GM19025 (cell line): ENCODE data around the gene CDH23.

Source experiments
- ATAC-seq: cut with Tn5 transposase; IDR thresholded peaks from one replicate; pipeline ENCODE4 v1.9.1; 2021; ENCODE audit warnings: mild to moderate bottlenecking, low read depth, moderate library complexity; ENCODE audit not compliant: unreplicated experiment

The CDH23 gene

DNA sequence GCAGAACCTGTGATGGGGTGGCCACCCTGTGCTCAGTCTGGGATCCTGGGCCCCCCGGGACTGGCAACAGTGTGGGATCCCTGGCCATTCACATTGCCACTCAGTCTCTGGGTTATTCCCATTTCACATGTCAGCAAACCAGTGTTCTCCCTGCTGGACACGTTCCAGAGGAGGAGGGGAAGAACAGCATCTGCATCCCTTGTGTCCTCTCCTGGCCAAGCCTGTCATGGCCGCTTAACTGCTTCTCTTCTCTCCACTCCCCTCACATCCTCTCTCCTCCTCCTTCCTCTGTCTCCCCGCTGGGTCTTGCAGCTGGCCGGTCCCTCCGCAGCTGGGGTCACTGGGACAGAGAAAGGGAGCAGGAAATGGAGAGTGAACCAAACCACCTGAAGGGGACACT, 248.5 kb downstream of the CDH23 start:
- no peak for ATAC-seq

DNA sequence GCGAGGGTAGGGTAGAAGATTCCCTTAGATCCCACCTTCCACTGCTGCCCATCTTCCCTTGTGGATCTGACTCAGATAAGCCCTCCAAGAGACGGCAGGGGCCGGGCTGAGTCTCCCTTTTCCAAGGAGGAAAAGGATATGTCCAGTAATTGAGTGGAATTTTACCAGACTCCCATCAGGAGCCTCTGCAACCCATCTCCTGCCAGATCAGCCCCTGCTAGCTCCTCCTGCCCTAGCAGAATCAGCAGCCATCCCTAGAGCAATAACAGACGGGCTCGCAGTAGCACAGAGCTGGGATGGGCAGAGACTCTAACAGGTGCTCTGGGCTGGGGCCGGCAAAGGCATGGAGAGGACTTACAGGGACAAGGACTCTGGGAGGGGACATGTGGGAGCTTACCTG, 249.3 kb downstream of the CDH23 start:
- no peak for ATAC-seq

DNA sequence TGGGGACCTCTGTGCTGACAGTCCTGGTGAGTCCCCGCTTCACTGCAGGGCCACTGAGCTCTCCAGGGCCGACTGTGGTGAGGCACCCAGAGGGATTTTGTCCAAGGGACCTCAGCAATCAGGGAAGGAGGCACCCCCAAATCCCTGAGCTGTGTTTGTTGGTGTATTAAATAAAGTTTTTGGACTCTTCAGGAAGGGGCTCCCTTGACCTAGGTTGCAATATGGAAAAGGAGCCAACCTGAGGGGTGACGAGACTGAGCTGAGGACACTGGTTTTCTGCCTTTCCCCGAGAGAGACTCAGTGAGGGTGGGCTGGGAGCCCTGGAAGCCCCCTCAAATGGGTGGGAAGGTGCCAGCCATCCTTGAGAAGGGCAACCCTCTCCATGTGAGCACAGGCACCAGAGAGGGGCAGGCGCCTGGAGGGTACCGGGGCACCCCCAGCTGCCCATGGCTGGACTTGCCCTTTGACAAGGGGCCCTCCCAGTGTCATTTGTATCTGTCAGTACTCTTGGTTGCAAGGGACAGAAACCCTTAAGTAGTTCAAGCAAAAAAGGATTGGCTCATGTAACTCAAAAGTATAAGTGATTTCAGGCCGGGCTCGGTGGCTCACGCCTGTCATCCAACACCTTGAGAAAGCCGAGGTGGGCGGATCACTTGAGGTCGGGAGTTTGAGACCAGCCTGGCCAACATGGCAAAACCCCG, 250.0 kb downstream of the CDH23 start:
- no peak for ATAC-seq

DNA sequence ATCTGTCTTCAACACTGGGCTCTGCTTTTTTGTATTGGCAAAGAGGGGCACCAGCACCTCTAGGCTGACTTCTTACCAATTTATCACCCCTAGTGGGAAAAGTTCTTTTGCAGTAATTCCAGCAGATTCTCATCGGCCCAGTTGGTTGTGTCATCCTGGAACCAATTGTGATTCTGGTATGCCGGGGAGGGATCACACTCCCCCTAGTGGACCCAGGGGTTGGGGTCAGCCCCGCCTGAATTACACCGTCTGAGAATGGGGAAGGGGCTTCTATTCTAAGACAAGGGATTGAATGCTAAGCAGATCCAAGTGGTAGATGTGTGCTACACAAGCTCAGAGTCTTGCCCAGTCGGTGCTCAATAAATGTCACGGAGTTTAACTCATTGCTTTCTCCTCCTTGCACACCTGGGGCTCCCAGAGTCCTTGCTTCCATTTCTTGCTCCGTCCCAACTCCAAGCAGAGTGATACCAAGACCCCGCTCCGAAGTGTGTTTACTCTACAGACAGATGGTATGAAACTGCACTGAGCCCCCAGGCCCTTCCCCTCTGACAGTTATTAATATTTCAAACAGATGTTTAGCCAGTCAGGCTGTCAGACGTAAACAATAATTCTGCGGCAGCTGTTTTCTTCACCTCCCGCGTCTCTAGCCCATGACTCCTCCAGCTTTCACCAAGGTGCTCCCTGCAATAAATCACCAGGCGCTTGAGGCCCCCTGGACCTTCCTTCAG, 251.0 kb downstream of the CDH23 start:
- ATAC-seq: no peak

DNA sequence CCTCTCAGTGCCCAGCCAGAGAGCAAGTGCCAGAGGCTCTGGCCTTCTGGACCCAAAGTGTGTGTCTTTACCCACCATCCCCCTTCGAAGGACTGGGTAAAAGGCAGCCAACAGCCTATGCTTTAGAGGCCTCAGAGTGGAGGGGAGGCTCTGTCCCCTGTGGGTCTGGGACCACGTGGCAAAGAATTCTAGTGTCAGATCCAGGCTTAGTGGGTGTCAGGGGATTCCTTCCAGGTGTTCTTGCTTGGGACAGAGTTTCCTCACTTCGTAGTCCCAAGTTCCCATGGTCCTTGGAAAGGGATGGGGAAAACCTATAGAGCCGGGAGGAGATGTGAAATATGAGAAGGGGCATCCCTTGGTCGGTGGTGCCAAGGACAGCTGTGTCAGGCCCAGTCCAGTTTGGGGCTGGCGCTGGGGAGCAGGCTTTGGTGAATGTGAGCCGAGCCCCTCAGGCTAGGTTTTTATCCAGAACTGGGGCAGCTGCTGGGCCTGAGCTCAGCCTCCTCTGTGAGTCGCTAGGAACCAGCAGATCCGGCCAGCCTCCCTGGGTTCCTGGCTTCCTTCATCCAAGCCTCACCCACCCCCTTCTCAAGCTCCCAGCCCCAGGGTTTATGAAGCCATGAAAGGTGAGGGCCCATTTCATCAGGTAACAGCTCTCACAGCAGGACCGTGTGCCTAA, 251.7 kb downstream of the CDH23 start:
- no peak for ATAC-seq

DNA sequence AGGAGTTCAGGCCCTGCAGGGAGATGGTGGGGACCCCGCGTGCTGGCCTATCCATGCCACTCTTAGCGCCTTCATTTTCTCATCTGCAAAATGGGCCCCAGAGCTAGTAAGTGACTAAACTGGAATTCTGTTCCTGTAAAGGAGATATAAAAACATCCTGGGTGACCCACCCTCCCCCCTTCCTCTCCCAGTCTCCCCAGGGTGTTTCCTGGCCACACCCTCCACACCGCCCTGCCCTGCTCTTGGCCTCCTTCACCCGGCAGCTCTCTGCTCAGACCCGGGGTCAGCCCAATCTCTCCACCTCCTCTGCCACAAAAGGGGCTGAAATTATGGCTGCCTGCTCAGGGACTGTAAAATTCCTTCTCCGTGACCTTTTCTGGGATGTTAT, 252.2 kb downstream of the CDH23 start:
- no peak for ATAC-seq

DNA sequence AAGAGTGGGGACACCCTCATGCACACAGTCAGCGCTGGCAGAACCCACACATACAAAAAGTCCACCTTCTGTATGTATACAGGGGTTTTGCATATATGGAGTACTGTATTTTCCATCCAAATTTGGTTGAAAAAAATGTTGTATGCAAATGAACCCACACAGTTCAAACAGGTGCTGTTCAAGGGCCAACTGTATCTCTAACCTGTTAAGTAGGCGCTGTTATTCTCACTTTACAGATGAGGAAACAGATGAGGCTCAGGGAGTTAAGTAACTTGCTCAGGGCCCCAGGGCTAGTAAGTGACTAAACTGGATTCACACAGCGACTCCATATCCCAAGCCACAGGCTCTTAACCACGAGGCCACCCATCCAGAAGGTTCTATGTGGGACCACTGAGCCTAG, 252.9 kb downstream of the CDH23 start:
- no peak for ATAC-seq

DNA sequence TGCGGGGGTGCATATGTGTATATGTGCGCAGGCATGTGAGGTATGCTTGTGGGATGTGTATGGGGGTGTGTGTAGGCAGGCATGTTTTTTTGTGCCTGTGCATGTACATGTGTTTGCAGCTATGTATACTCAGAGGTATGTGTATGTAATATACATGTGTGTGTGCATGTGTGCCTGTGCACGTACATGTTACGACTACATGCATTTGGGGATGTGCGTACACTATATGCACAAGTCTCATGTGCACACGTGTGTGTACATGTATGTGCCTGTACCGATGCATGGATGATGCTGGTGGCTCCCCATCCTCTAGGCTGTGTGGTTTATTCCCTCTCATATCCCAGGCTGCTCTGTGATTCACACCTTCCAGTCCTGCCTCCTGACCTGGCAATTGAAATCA, 253.7 kb downstream of the CDH23 start:
- ATAC-seq: no peak

DNA sequence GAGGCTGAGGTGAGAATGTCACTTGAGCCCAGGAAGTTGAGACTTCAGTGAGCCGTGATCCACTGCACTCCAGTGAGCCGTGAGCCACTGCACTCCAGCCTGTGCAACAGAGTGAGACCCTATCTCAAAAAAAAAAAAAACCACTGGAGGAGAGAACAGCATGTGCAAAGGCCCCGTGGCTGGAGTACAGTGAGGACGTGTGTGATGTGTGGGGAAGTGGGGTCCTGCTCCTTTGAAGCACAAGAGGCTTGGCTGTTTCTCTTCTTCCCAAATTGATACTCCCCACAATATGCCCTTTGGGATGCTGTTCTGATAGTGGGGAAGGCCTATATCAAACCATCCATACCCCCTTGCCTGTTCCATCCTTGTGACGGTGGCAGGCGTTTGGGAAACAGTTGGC, 254.7 kb downstream of the CDH23 start:
- no peak for ATAC-seq

DNA sequence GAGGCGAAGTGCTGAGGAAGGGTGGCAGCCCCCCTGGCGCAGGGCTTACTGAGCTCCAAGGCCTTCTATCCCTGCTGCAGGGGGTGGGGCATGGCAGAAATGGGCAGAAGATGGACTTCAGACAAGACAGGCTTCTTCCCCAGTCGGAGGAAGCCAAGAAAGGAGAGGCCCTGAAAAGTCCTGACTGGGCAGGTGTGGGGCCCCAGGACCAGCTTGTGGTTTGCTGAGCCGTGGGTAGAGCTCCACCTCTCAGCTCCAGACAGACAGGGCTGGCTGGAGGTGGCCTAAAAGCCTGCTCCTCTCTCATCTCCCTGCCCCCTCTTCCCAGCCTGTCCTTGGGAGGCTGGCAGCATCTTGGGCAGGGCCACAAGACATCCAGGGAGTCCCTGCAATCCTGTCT, 255.2 kb downstream of the CDH23 start:
- ATAC-seq: no peak

DNA sequence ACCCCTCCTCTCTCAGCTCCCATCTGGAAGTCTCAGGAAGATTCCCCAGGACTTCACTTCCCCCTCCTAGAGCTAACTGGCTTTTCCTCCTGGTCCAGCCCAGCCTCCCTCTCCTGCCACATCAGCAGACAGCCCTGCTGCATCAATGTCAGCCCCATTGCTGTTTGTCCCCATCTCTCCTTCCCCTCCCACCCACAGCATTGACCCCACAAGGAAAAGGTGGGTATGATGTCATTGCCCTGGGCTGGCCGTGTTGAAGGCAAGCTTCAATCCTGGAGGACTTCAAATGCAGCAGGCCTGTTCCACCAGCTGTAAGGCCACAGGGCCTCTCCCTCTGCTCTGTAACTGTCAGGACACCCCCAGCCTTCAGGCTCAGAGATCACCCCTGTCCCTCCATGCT, 256.3 kb downstream of the CDH23 start:
- no peak for ATAC-seq

DNA sequence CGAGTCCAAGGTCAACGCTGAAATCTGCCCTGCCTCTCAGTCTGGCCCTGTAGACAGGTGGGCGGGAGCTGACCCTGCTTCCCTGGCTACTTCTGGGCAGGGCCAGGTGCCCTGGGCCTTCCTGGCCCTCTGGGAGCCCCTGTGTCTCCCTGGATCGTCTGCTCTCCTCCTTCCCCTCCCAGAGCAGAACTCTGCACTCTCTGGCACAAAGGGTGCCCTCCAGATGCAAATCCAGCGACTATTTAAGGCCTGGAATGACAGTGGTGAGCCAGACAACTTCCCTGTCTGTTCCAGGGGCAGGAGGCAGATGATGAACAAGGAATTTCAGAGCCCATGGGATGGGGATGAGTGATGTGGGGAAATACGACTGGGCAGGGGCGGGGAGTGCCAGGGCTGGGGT, 259.5 kb downstream of the CDH23 start:
- no peak for ATAC-seq

DNA sequence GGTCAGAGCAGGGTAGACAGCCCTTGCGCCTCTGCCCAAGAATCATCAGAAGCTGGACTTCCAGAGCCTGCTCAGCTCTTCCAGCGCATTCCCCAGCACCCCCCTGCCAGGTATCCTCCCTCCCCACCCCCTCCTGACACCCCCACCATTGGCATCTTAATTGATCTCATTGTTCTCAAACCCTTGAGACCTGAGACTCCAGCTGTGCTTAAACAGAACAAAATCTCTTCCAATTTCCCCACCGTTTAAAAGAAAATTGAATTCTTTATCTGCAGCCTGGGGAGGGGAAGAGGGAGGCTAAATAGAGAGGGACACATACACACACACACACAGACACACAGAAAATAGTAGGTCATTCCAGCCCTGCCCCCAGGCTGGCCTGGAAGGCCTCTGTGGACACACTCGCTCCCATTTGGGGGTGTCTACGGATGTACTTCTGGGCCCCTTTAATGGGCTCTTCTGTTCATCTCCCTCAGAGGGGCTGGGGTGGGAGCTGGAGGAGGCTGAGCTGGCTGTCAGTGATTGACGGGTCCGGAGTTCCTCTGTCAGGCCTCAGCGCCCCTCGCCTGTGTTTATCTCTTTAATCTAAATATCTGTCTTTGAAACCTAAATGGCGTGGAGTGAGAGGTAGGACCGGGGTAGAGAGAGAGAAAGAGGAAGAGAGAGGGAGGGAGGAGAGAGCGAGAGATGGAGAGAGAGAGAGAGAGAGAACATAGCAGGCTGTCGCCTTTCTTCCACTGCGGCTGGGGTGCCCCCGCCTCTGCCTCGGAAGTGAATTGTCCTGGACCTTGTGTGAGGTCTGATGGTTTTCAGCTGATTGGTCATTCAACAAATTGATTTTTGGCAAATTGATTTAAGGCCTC, 261.1 kb downstream of the CDH23 start:
- no peak for ATAC-seq

DNA sequence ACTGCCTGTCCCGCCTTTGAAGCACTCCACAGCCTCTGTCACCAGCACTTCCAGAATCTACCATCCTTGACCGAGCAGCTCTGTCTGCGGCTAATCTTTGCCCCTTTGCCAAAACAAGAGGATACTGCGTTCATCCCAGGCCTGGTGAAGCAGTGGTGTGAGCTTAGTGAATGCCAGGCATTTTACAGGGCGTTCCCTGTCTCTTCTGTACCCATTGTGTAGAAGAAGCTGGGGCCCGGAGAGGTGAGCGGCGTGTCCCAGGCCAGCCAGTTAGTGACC, 261.7 kb downstream of the CDH23 start:
- no peak for ATAC-seq

DNA sequence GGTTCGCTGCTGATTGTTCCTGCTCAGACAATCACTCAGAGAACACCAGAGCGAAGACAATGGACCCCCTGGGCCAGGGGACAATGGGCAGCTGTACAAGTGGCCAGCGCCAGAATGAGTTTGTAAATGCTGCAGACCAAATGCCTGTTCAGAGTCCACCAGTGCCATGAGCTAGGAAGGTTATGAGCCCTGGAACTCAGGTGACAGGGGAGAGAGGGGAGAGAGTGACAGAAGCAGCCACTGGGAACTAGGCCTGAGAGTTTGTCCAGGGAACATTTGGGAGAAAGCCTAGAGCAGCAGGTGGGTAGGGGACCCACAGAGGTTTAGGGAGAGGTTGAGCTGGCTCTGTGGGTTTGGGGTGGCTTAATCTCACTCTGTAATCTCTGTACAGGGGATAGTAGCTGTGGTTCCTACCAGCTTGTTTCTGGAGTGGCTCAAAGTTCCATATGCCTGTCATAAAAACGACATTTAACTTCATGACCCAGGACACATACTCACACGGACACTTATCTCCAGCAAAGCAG, 262.5 kb downstream of the CDH23 start:
- no peak for ATAC-seq

DNA sequence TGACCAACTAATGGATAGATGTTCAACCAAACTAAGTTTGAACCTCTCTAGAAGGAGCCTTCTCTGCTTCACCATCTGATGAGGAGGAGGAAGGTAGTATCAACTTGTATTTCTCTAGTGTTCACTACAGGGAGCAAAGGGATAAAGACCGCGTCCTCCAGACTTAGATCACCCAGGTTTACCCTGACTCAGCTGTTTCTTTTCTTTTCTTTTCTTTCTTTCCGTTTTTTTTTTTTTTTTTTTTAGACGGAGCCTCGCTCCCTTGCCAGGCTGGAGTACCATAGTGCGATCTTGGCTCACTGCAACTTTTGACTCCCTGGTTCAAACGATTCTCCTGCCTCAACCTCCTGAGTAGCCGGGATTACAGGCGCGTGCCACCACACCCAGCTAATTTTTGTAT, 263.0 kb downstream of the CDH23 start:
- ATAC-seq: no peak

DNA sequence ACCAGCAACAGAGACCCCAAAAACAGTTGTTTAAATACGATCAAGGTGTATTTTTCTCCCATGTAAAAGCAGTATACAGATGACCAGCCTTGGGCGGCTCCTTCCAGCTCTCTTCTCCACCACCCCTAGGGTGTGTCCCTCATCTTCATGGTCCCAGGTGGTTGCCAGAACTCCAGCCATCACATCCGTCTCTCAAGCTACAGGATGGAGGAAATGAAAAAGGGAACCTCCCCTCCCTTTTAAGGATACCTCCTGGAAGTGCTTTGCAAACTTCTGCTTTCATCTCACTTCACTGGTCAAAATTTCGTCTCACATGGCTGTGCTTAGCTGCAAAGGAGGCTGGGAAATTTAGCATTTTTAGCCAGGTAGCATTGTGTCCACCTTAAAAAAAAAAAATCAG, 263.6 kb downstream of the CDH23 start:
- no peak for ATAC-seq

DNA sequence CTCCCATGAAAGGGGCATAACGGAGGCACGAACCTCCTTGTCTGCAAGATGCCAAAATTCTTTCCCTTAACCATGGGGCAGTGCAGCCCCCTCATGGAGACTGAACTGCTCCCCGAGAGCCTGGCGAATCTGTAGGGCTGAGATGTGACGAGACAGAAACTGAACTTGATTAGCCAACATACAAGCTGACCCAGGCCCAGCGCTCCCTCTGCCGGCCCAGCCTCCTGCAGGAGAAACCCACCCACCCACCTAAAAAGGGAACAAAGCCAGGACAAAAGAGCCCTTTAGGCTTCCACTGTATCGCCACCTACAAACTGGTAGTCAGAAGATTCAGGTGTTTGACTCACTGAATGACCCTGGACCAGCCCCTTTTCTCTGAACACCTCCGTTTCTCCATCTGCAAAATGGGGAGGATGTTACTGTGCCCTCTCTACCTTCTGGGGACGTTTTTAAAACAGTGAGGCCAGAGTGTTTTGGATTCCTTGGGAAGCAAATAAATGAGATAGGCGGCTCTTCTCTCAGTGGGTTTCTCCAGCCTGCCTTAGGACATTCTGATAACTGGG, 264.4 kb downstream of the CDH23 start:
- ATAC-seq: no peak

DNA sequence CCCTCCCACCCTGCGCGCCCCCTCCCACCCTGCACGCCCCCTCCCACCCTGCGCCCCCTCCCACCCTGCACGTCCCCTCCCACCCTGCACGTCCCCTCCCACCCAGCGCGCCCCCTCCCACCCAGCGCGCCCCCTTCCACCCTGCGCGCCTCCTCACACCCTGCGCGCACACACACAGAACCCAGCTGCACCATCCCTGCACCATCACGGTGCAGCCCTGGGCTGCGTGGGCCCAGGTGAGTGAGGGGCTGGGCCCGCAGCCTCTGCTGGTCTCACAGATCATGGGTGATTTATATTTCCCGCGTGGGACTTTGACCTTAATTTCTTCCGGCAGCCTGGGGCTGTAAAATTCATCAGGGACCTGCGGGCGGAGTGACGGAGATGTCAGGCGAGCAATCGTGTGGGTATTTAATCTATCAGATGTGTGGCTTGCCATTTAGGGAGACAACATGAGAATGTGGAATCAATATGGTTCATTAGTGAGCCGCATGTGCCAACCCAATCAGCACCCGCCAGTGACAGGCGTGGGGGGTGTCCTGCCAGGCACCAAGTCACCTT, 265.1 kb downstream of the CDH23 start:
- ATAC-seq: no peak

DNA sequence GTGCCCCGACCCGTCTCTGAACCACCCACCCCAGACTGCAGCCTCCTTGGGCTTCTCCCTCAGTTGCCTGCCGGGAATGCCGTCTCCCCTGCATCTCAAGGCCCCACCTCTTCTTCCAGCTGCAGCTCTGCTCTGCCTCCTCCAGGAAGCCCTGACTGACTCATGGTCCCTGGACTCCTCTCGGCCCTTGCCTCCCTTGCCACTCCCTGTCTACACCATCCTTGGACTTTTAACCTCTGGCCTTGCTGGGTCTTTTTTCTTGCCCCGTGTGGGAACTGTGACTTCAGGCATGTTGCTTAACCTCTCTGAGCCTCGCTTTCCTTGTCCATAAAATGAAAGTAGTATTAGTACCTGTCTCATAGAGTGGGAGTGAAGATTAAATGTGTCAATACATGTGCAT, 266.6 kb downstream of the CDH23 start:
- ATAC-seq: no peak
